Activated CD8-positive, alpha-beta memory T cell treated with anti-CD3 and anti-CD28 coated beads, Interleukin-2, amount 50 U/mL, for 4 hours (primary cell): Measurements from ENCODE around the gene SLC9A5.

Source experiments
- DNase-seq: peaks from one replicate; pipeline ENCODE4 v3.0.0-alpha.2; 2020

The SLC9A5 gene

DNA sequence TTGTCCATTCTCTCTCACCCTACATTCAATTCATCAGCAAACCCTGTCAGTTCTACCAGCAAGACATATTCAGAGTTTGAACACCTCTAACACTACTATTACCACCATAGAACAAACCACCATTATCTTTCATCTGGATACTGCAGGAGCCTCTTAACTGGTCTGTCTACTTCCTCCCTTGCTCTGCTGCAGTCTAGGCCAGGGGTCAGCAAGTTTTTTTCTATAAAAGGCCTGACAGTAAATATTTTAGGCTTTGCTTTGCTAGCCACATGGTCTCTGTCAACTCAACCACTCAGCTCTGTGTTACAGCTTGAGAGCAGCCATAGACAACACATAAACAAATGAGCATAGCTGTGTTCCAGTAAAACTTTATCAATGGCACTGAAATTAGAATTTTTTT lies 63.9 kb downstream of the SLC9A5 start:
- DNase-seq: no peak

DNA sequence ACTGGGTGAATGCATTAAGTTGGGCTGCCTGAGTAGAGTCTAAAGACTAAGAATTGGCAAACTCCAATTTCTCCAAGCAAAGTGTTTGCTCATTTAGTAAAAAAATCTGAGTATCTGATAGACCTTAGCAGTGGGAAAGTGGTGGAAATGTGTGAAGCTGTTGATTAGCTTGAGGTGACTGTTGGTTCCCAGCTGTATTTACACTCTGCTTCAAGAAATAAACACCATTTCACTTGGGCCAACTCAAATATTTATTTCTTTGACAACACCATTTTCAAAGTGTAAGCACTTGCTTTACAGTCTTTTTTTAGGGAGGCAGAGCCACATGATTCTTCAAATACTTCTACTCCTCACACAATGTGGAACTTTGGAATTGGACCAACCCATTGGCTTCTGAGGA lies 69.1 kb downstream of the SLC9A5 start:
- DNase-seq: no peak
